HG03558 (cell line): Measurements from ENCODE around the gene RALY.

Experiments used
- ATAC-seq: cut with Tn5 transposase; IDR thresholded peaks from one replicate; pipeline ENCODE4 v1.9.1; 2021; ENCODE audit warnings: moderate number of reproducible peaks; ENCODE audit not compliant: unreplicated experiment; ENCODE audit errors: extremely low read depth

The RALY gene

DNA sequence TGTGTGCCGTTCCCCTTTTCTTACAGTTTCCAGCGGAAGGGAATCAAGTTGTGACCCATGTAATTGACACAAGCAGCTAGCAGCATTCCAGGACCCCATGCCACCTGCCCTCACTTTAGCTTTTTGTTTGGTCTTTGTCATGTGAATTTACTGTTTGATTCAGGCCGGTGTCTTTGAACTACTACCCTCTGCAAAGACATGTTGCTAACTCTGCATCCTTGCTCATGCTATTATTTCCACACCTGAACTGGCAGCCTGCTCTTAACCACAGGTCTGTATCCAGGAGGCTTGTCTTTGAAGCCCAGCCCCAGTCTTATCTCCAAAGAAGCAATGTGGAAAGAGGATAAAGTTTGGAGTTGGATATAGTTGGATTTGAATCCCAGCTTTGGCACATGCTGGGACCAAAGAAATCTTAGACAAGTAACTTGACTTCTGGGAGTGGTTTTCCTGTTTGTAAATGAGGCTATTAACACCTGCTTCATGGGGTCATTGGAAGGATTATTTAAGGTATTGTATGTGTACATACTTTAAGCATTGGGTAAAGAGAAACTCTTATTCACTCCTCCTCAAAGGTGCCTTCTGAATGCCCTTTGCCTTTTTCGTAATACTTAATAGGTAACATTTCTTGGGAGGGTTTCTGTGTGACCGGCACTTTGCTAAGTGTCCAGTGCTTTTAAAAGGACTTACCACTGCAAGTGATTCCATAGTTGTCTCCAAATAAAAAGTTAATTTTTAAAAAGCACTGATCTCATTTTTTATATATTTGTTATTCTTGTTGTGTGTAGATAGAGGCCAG lies 52.4 kb downstream of the RALY start:
- ATAC-seq, result no peak

DNA sequence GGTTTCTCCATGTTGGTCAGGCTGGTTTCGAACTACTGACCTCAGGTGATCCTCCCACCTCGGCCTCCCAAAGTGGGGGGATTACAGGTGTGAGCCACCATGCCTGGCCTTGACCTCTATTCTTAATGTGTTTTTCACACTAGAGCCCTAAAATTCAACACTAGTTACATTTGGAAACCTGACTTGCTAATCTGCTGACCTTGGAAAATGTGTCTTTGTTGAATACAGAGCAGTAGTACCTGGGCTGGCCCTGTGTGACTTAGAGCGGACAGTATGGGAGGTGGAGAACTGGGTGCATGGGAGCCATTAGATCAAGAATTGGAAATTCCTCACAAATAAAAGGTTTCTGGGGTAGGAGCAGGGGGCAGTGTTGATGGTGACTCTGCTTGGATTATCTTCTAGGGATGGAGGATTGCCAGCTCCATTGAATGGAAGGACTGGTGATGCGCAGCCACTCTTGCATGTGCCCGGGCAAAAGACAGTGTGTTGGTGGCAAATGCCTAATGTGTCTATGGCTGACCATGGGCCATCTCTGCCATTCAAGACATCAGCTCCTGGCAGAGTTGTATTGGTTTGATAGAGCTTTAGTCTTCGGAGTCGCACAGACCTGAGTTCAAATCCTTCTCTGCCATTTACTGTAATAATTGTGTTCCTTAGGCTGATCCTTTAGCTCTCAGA lies 53.4 kb downstream of the RALY start:
- no peak for ATAC-seq

DNA sequence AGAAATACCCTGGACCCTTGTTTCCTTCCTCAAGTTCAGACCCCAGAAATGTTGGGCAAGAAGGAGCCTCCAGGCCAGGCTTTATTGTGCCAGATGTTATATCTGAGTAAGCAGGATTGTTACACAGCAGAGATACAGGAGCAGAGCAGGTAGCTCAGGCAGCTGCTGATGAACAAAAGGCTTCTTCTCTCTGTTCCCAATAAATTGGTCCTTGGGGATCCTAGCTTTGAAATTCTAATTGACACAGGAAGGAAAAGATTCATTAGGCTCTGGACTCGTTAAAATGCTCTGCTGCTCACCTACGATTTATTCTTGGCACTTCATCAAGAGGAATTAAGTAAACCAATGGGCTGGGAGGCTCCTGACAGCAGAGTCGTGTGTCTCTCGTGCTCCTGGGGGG lies 54.2 kb downstream of the RALY start:
- no peak for ATAC-seq

DNA sequence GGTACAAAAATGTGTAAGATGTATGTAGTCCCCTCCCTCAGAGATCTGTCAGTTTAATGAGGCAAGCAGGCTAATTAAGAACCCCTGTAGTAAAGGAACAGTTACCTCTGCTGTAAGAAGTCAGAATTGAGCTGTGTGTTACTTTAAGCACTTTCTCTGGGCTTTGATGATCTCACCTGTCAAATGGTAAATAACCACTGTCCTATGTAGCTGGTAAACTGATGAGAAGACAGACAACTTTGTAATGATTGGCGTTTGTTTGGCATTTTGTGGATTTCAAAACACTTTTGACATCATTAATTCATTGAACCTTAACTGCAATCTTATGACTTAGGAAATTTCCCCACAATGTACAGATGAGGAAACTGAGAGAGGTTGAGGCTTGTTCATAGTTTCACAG lies 55.7 kb downstream of the RALY start:
- no peak for ATAC-seq

DNA sequence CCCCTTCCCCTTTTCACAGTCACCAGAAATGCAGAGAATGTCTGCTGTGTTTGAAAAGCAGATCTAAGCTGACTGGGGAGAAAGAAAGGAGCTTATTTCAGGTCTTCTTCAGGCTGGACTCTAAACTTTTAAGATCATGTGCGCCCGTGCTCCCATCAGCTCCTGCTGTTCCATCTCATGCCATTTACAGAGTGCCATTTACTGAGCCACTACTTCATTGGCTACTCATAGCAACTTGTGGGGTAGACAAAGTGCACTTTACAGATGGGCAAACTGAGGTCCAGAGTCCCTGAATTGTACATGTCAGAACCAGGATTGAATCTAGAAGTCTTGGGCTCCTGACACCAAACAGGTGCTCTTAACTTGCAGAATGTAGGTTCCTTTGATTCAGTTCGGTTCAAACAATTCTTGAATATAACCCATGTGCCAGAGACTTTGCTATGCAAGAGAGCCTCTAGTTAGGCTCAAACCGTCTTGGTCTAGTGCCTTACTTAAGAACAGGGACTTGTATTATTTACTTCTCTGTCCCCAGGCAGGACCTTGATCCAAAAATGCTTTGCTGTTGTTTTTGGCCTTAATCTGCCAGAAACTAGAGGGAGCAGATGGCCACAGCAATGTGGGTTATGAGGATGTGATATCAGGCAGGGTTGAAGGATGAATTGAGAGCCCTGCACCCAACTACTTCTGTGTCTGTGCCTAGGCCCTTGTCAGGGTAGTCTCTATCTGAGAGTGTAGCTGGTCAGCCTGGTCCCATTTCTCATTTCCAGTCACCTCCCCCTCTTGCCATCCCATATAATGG lies 56.4 kb downstream of the RALY start:
- no peak for ATAC-seq

DNA sequence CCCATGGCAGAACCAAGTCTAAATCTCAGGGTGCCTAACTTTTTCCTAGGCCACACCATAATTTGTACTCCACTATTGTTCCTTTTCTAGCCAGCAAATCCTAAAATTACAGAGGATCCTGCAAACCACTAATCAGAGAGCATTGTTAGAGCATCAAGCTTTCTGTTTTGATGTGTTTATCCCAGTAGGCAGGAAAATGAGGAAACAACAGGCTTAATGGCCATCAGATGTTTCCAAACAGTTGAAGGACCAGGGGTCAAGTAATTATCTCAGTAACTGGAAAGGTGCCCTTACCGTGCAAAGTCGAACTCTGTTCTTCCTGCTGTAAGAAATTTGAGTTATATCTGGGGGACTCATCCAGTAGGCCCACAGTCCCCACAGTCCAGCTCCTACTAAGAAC lies 58.7 kb downstream of the RALY start:
- no peak for ATAC-seq

DNA sequence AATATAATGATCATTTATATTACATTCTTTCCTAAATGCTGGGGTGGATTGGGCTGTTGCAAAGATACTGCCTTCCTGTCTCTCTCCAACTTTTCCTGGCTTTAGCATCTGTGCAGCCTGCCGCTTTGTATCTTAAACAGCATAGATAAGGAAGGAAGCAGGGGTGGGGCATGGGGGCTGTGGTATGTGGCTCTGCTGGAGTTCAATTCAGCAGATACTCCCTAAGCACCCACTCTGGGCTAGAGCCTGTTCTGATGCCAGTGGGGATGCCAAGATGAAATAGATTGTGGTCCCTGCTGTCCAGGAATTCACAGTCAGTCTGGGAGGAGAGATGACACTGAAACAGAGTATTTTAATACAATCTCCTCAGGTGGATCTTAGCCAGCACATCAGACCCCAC lies 61.6 kb downstream of the RALY start:
- ATAC-seq, result no peak

DNA sequence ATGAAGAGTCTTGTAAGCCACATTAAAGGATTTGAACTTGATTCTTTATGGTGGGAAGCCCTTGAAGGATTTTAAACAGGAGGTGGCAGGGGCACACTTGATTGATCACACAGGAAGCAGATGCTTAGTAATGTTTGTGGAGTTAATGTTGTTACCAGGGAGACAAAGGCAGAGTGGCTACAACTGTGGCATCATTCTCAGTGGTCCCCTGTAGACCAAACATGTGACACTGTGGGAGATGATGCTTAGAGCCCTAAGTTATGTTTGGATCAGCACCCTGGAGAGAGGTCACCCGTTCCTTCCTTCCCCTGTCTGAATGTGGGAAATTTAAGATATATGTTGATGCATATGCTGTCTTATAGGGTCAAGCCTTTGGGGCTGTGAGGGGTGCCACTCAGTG lies 65.1 kb downstream of the RALY start:
- ATAC-seq, result no peak

DNA sequence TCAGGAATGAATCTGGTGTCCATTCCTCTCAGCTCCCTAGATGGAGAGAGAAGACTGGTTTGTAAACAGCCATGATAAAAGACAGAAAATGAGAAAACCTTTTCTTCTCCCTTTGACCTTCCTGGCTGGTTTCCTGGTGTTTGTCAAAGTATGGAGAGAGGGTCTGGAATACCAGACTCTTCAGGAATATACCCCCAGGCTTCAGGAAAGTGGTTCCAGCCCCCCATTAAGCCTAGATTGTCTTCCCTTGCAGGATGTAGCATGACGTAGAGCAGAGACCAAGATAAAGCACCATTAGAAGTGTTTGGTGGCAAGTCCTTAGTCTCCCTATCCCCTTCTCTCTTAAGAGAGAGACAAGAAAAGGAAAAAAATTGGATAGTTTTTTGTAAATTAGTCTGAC lies 67.3 kb downstream of the RALY start:
- ATAC-seq, result no peak

DNA sequence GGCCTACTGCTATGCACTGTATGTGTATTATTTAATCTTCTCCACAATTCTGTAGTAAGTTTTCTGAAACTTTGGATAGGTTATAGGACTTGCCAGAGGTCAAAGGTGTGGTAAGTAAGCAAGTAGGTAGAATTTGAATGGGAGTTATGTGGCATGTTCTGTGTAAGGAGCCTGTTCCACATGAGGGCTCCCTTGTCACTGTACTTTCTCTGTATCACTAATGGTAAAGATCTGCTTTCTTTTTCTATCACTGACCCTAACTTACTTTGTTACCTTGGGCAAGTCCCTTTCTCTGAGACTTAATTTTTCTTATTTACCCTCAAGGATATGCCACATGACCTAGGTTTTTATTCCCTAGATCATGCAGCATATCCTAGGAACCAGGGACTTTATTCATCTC lies 68.0 kb downstream of the RALY start:
- no peak for ATAC-seq

DNA sequence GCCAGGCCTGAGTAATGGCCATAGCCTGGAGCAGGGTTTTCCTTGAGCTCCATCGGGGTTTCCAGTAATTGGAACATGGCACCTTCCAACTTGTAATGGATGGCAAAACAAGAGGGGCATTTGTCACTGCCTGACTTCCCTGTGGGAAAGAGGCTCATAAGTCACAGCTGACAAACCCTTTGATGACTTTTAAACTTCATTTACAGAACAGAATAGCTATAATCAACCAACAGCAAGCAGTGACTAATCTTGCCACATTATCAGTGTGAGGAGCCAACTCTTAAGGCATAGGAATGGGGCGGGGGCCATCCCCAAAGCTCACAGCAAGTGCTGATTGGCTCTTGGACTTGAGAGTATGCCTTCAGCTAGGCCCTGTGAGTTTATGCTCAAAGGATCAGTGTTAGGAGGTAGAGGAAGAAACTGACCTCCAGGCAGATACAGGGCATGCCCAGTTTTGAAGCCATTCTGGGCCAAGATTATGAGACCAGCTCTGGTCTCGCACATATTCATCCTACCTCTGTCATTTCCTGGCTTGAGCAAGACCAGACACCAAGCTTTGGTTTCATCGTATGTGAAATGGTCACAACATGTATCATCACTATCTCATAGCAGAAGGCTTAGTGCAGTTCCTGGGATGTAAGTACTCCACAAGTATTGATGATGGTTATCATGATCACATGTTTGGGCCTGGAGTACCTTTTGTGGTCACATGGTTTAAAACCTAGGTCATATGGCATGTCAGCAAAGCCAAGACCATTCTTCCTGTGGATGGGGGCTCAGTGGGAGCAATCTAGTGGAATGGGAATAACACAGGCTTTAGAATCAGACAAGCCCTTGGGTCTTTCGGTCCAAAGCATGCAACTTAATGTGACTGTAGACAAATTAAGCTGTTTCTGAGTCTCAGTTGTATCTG lies 69.1 kb downstream of the RALY start:
- no peak for ATAC-seq

DNA sequence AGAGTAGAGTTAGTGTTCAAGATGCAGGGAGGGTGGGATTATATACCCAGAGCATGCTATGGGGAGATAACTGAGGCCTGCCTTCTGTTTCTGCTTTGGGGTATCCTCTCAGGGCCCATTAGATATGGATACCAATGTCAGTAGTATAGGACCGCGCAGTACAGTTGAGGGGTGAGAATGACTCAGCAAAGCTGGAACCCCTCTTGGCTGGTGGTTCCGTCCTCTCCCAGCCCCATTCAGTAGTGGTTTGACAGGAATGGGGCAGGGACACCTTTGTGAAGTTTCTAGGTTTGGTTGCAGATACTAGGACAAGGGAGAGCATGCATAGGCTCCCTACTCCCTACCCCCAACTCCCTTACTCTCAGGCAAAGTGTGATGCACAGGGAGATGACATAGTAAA lies 70.6 kb downstream of the RALY start:
- ATAC-seq, result no peak

DNA sequence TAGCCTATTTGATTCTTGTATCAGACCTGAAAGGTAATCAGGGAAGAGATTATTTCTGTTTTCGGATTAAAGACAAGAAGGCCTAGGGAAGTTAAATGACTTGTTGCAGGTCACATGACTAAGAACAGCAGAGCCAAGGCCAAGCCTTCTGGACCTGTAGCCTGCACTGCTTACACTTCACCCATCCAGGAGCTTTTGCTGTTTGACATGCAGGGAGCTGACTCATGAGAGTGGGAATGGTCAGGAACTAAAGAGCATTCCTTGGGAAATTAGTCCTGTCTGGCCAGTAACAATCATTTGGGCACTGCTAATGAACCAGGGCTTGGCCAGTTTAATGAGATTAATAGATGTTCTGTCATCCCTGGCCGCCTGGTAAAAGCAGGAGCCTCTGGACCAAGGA lies 71.5 kb downstream of the RALY start:
- ATAC-seq, result no peak

DNA sequence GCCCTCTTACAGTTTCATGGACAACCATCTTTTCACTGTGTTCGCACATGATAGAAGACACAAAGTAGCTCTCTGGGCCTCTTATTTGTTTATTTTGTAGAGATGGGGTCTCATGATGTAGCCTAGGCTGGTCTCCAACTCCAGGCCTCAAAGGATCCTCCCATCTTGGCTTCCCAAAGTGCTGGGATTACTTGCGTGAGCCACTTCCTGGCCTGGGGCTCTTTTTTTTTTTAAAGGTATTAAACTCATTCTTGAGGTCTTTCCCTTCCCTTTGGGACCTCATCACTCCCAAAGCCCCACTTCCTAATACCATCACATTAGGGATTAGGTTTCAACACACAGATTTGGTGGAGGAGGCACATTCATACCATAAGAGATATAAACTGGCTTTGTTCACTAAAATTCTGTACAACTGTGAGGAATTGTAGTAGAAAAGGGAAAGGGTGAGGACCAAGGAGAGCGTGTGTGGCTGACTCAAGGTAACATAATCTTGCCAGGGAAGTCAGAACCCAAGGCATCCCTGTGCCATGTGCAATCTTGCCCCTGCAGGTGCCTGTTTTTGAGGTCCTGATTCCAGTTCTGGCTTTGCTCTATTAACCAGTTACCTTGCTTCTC lies 72.9 kb downstream of the RALY start:
- no peak for ATAC-seq

DNA sequence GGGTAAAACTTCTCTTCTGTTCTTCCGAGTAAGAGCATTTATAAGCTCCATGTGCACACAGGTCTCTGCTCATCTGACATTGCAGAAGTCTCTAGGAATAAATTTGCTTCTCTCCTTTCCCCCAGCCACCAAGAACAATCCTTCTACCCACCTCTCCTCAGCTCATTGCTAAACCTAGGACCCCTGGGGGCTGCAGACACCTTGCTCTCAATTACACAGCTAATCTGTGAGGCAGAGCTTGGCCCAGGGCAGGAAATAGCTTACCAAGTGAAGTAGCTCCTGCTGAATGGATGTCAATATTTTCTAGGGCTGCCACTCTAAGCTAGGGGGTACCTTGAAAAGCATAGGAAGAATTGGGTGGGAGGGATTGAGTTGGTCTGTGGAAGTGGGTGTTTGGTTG lies 74.3 kb downstream of the RALY start:
- ATAC-seq, result no peak

DNA sequence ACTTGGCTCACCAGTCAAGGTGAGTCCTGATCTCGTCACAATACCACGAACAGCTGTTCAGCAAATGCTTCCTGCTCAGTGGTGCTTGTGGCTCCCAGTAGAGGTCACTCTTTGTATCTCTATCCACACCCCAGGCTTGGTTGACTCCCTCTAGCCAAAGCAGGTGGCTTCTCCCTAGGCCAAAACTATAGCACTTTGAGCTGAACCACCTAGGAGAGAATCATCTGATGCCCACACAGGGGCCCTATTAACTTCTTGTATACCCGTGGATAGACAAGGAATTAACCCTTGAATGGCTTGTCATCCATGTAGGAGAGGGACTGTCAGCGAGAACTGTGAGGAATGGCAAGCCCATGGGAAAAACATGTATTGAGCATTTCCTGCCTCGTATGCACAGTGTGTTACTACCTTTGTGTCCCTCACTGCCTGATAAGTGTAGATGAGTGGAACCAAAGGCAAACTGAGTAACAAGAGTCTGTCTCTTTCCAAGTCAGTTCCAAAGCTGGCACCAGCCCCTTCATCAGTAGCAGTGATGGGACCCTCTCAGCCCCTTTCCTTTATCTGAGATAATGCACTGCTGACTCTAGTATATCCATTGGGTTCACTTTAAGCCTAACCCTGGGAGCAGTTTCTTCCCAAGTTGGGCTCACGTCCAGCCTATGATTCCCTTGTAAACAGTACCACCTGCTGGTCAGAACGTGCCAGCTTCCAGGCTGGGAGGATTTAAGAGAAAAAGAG lies 75.8 kb downstream of the RALY start:
- no peak for ATAC-seq

DNA sequence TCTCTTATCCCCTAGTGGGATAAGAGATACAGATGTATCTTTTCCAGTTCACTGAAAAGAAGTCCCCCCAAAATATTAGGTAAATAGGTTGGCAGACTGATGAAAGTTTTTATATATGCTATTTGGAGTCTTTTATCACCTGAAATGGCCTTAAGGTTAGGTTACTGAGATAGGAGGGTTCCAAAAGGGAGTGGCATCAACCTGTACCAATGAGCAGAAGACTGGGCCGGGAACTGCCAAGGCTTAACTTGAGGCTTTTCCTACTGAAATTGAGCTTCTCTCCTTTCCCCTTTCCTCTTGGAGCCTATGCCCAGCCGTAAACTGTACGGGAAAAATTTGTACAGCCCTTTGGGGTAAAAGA lies 76.3 kb downstream of the RALY start:
- ATAC-seq, result no peak

DNA sequence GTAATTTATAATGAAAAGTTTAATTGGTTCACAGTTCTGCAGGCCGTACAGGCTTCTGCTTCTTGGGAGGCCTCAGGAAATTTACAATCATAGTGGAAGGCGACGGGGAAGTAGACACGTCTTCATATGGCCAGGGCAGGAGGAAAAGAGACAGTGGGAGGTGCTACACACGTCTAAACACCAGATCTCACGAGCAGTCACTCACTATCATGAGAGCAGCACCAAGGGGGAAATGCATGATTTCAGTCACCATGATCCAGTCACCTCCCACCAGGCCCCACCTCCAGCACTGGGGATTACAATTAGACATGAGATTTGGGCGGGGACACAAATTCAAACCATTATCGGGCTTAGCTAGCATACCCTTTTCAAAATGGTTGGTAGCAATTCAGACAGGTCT lies 77.1 kb downstream of the RALY start:
- ATAC-seq, result no peak

DNA sequence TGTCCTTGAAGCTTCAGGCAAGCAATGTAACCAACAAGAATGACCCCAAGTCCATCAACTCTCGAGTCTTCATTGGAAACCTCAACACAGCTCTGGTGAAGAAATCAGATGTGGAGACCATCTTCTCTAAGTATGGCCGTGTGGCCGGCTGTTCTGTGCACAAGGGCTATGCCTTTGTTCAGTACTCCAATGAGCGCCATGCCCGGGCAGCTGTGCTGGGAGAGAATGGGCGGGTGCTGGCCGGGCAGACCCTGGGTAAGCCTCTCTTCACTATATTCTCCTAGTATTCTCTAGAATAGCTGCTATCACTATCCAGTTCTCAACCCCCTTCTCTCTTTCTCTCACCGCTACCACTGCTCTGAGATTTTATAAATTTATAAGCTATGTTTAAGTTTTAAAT lies 78.4 kb downstream of the RALY start:
- ATAC-seq, result no peak
